Measurements from ENCODE around the gene CARNS1. TPM values are rescaled to one million over a fixed set of nuclear protein-coding genes. Genes with fewer than 3 reads are reported as not detected.

The CARNS1 gene
- total and polyA plus RNA-seq, 2 of the 13 experiments (the other 11 are each of a cell fraction or from before 2014, with no cell fraction given), result not detected

GRCh38 chr11:67463680-67464410, 48.4 kb downstream of the CARNS1 start (continued):
- TF ChIP-seq AKNA (CRISPR knock-in tag; IDR thresholded peaks at IDR 0.05; ENCODE audit: borderline replicate concordance) (no peak), DNMT3B (CRISPR knock-in tag; conservative IDR thresholded peaks at IDR 0.05) (no peak), NFATC3 (CRISPR knock-in tag; IDR thresholded peaks at IDR 0.05) (no peak), SP1 (IDR thresholded peaks at IDR 0.05) (no peak), SP1 (CRISPR knock-in tag; IDR thresholded peaks at IDR 0.05) (peak; percentile 35; the same call in 1 of the 2 replicates), CENPBD1 (CRISPR knock-in tag; IDR thresholded peaks at IDR 0.05; ENCODE audit: borderline replicate concordance, low read depth) (no peak; the same call in 1 of the 2 replicates), CBX2 (IDR thresholded peaks at IDR 0.05; ENCODE audit: low read depth, low read length) (no peak), CBX2 (CRISPR knock-in tag; IDR thresholded peaks at IDR 0.05; ENCODE audit: low read depth) (no peak), KDM2A (CRISPR knock-in tag; IDR thresholded peaks at IDR 0.05; ENCODE audit: borderline replicate concordance, low read depth) (peak; percentile 54), ZNF850 (CRISPR knock-in tag; conservative IDR thresholded peaks at IDR 0.05) (no peak), SOX13 (IDR thresholded peaks at IDR 0.05) (no peak), SOX13 (CRISPR knock-in tag; conservative IDR thresholded peaks at IDR 0.05 in 1 of 2, IDR thresholded peaks at IDR 0.05 in 1 of 2) (0 out of 4 replicates have a peak, but pooled peaks of 1 of the 2 experiments have one; percentile 19)
